ENCODE data around the gene ZNF836. TPM values are rescaled to one million over a fixed set of nuclear protein-coding genes. Genes with fewer than 3 reads are reported as not detected.

The ZNF836 gene
- total RNA-seq, 1 donor from 2014 or later, result 5.5 TPM

Other genes starting within 250 kb of the ZNF836 start
- gene ZNF613, start 244.1 kb downstream of the ZNF836 start, total RNA-seq, result 4.0 and 9.3 TPM in 2 replicates
- 4.1 and 5.7 TPM in 2 replicates for gene ZNF350, start 184.8 kb downstream of the ZNF836 start, total RNA-seq
- gene ZNF615, start 163.4 kb downstream of the ZNF836 start, total RNA-seq, result 3.2 and 6.1 TPM in 2 replicates
- gene ZNF614, start 143.2 kb downstream of the ZNF836 start, total RNA-seq, result 8.8 TPM in 2 replicates
- gene ZNF432, start 122.8 kb downstream of the ZNF836 start, total RNA-seq, result 6.1 and 7.7 TPM in 2 replicates
- gene ZNF841, start 75.9 kb downstream of the ZNF836 start, total RNA-seq, result 6.8 and 14.8 TPM in 2 replicates
- 5.1 and 7.5 TPM in 2 replicates for gene ZNF616, start 31.7 kb downstream of the ZNF836 start, total RNA-seq
- gene PPP2R1A, start 18.4 kb upstream of the ZNF836 start, total RNA-seq, result 322 and 337 TPM in 2 replicates
- gene ZNF766, start 98.0 kb upstream of the ZNF836 start, total RNA-seq, result 9.1 and 9.5 TPM in 2 replicates
- 4.0 and 6.4 TPM in 2 replicates for gene ZNF480, start 125.5 kb upstream of the ZNF836 start, total RNA-seq
- gene ZNF610, start 164.6 kb upstream of the ZNF836 start, total RNA-seq, result 4.9 and 5.3 TPM in 2 replicates
- gene ZNF880, start 198.3 kb upstream of the ZNF836 start, total RNA-seq, result 11.3 and 24.8 TPM in 2 replicates
- gene ZNF528, start 226.2 kb upstream of the ZNF836 start, total RNA-seq, result 15.7 and 25.4 TPM in 2 replicates